HepG2 (cell line): ENCODE measurements around the gene SPHK2. TPM values are rescaled to one million over a fixed set of nuclear protein-coding genes. Genes with fewer than 3 reads are reported as not detected.

ENCODE experiments used
- ATAC-seq: fragments of 200-7000 bp; cut with Tn5 transposase; 3 replicates; pipeline ENCODE4 v1.9.1; 2020; ENCODE audit warnings: mild to moderate bottlenecking, moderate library complexity
- BruUV-seq: library from RNA; stranded (reverse); fragments of 400-500 nt; replicated peaks from 2 replicates; lab custom pipeline; 2021; lab: Mats Ljungman, UMichigan
- CTCF ChIA-PET: fragments of 300-600 bp; formaldehyde crosslinking; extraction: SDS; loops from one replicate; lab custom pipeline; 2021; ENCODE audit warnings: low total read pairs, inconsistent platforms, low intra/inter-chr PET ratio; lab: Yijun Ruan, JAX
- POLR2A ChIA-PET: fragments of 350-600 bp; sonication (Branson Sonifier 250); formaldehyde crosslinking; loops from one replicate; lab custom pipeline; 2020; ENCODE audit warnings: antibody characterized with exemption, inconsistent platforms; lab: Yijun Ruan, JAX
- DNase-seq: peaks from one replicate; pipeline ENCODE4 v3.0.0-alpha.2; 2015; ENCODE audit warnings: low spot score
- FAIRE-seq: peaks from 3 replicates; lab custom pipeline; 2011; peaks lifted over from hg19 to GRCh38; lab: Jason Lieb, UNC
- H2AFZ ChIP-seq: one replicate; pipeline ENCODE4 v1.6.1; 2011; ENCODE audit warnings: low read length, inconsistent platforms
- H3K27ac ChIP-seq: fragments of 300-600 bp; 3 replicates; pipeline ENCODE4 v1.8.0; 2011; ENCODE audit warnings: mixed run types, mild to moderate bottlenecking, mixed read lengths, low read length, inconsistent platforms; ENCODE audit not compliant: insufficient read depth; ENCODE audit errors: extremely low read length
- H3K27me3 ChIP-seq, 2 experiments: fragments of 200-600 bp in 1 of 2; 2 replicates in 1 of 2; 3 replicates in 1 of 2; pipeline versions ENCODE4 v1.6.0 to v1.8.0; 2011; ENCODE audit warnings: low read length in 2 of 2, mild to moderate bottlenecking in 2 of 2, moderate library complexity in 2 of 2, inconsistent platforms in 1 of 2; ENCODE audit not compliant: insufficient read depth in 2 of 2, control insufficient read depth in 1 of 2
- H3K36me3 ChIP-seq, 2 experiments: fragments of 200-600 bp in 1 of 2; replicated peaks in 1 of 2; 2 replicates in 1 of 2; 3 replicates in 1 of 2; pipeline versions ENCODE4 v1.5.1 to v1.8.0; 2011; ENCODE audit warnings: low read length in 2 of 2, inconsistent platforms in 1 of 2; ENCODE audit not compliant: insufficient read depth in 2 of 2, control insufficient read depth in 1 of 2
- H3K4me1 ChIP-seq: 2 replicates; pipeline ENCODE4 v1.5.1; 2012; ENCODE audit warnings: low read length, inconsistent platforms; ENCODE audit not compliant: insufficient read depth
- H3K4me2 ChIP-seq: 2 replicates; pipeline ENCODE4 v1.6.0; 2011; ENCODE audit warnings: low read depth, low read length, inconsistent platforms
- H3K4me3 ChIP-seq, 3 experiments: fragments of 200-600 bp in 1 of 3; sonication (generic), shearing (Covaris generic) in 1 of 3; replicated peaks in 1 of 3; 2 replicates each; pipeline ENCODE4 v1.5.1; 2011 to 2016; ENCODE audit warnings: low read length in 3 of 3, inconsistent platforms in 2 of 3, low read depth in 2 of 3, mild to moderate bottlenecking in 2 of 3, control low read depth in 1 of 3, mixed read lengths in 1 of 3; ENCODE audit not compliant: insufficient read depth in 1 of 3
- H3K79me2 ChIP-seq: one replicate; pipeline ENCODE4 v1.6.1; 2011; ENCODE audit warnings: low read length, inconsistent platforms; ENCODE audit not compliant: insufficient read depth
- H3K9ac ChIP-seq: 2 replicates; pipeline ENCODE4 v1.6.0; 2011; ENCODE audit warnings: mild to moderate bottlenecking, low read depth, low read length, inconsistent platforms; ENCODE audit not compliant: insufficient read depth
- H3K9me3 ChIP-seq: 2 replicates; pipeline ENCODE4 v1.5.1; 2012; ENCODE audit warnings: mild to moderate bottlenecking, low read length
- H4K20me1 ChIP-seq: 2 replicates; pipeline ENCODE4 v1.6.0; 2011; ENCODE audit warnings: inconsistent platforms, mild to moderate bottlenecking, low read length, moderate library complexity; ENCODE audit not compliant: insufficient read depth
- ATAD3A ChIP-seq: sonication (generic); formaldehyde crosslinking; IDR thresholded peaks from 2 replicates; pipeline ENCODE4 v1.4.0; 2020; ENCODE audit warnings: missing genetic modification reagents
- FOXK2 ChIP-seq: fragments of 450-650 bp; IDR thresholded peaks from 2 replicates; pipeline ENCODE4 v1.6.1; 2016
- GLI4 ChIP-seq: sonication (generic); formaldehyde crosslinking; IDR thresholded peaks from 2 replicates; pipeline ENCODE4 v1.5.1; 2020; ENCODE audit warnings: missing genetic modification reagents, mild to moderate bottlenecking, moderate library complexity, borderline replicate concordance
- HNRNPK ChIP-seq: fragments of 200-400 bp; formaldehyde crosslinking; IDR thresholded peaks from 2 replicates; pipeline ENCODE4 v1.6.1; 2018; ENCODE audit warnings: low read length, low read depth, moderate library complexity, mild to moderate bottlenecking; ENCODE audit not compliant: poor library complexity, severe bottlenecking
- HOXA5 ChIP-seq: sonication (generic); formaldehyde crosslinking; IDR thresholded peaks from 2 replicates; pipeline ENCODE4 v1.4.0; 2020; ENCODE audit warnings: missing genetic modification reagents
- HOXA7 ChIP-seq: sonication (generic); formaldehyde crosslinking; IDR thresholded peaks from 2 replicates; pipeline ENCODE4 v1.8.1; 2022; ENCODE audit warnings: mild to moderate bottlenecking, missing genetic modification reagents, moderate library complexity
- KDM1A ChIP-seq: IDR thresholded peaks from 2 replicates; pipeline ENCODE4 v1.6.1; 2016; ENCODE audit warnings: missing compliant biosample characterization
- POLR2G ChIP-seq: fragments of 200-400 bp; formaldehyde crosslinking; IDR thresholded peaks from 2 replicates; pipeline ENCODE4 v1.6.1; 2018; ENCODE audit warnings: mild to moderate bottlenecking, low read depth, low read length, moderate library complexity
- SNAPC2 ChIP-seq: sonication (generic); formaldehyde crosslinking; IDR thresholded peaks from 2 replicates; pipeline ENCODE4 v1.8.1; 2022; ENCODE audit warnings: mild to moderate bottlenecking, missing genetic modification reagents
- TEAD2 ChIP-seq: sonication (generic); formaldehyde crosslinking; IDR thresholded peaks from 2 replicates; pipeline ENCODE4 v1.9.0; 2021; ENCODE audit warnings: missing genetic modification reagents
- ZNF263 ChIP-seq: sonication (generic); formaldehyde crosslinking; IDR thresholded peaks from 2 replicates; pipeline ENCODE4 v1.4.0; 2020; ENCODE audit warnings: missing genetic modification reagents
- ZNF841 ChIP-seq: sonication (generic); formaldehyde crosslinking; IDR thresholded peaks from 2 replicates; pipeline ENCODE4 v1.8.1; 2023; ENCODE audit warnings: missing genetic modification reagents, borderline replicate concordance
- WGBS: methylation state at CpG from one replicate; pipeline ENCODE4 v1.1.6; 2017; ENCODE audit warnings: low lambda C conversion rate; 5-methylcytosine and 5-hydroxymethylcytosine counted together
- in situ Hi-C: cut with HindIII; loops from 2 replicates; pipeline ENCODE4 v1.10.0; 2017; ENCODE audit warnings: low pct_unique_long_range_greater_than_20kb; ENCODE audit not compliant: extremely low pct_ligation_motif_present
- intact Hi-C: fragments of 100-400 bp; cut with micrococcal nuclease; formaldehyde crosslinking; loops from one replicate; pipeline ENCODE4 v1.10.0; 2022; ENCODE audit not compliant: unreplicated experiment
- polyA plus RNA-seq, 8 experiments: library from polyadenylated mRNA; depleted of rRNA in 3 of 8; stranded (reverse) in 7 of 8; unstranded in 1 of 8; fragments of >200 nt; fragmentation: Illumina TruSeq in 4 of 8; extraction: Trizol in 4 of 8; gene quantifications; 2 replicates each; pipeline versions ENCODE4 v1.2.1 to v1.2.3, GENCODE V29; 2011 to 2016; ENCODE audit warnings: low read depth in 4 of 8, missing spikeins in 1 of 8, mixed read lengths in 1 of 8; ENCODE audit not compliant: insufficient read depth in 1 of 8
- total RNA-seq, 5 experiments: library from RNA; depleted of rRNA; stranded (reverse); fragments of >200 nt; fragmentation: Illumina TruSeq; extraction: Trizol; gene quantifications; 2 replicates each; pipeline ENCODE4 v1.2.3, GENCODE V29; 2016; ENCODE audit warnings: low read depth in 1 of 5
- TF ChIP-seq, protein P1 (sequence below): sonication (generic); formaldehyde crosslinking; IDR thresholded peaks from 2 replicates; pipeline ENCODE4 v1.4.0; 2020; ENCODE audit warnings: mild to moderate bottlenecking, missing genetic modification reagents
- TF ChIP-seq, protein P2 (sequence below): sonication (generic); formaldehyde crosslinking; IDR thresholded peaks from 2 replicates; pipeline ENCODE4 v1.4.0; 2020; ENCODE audit warnings: low read depth, mild to moderate bottlenecking, missing genetic modification reagents
- TF ChIP-seq, protein P3 (sequence below): sonication (generic); formaldehyde crosslinking; IDR thresholded peaks from 2 replicates; pipeline ENCODE4 v1.8.0; 2022; ENCODE audit warnings: mild to moderate bottlenecking, missing genetic modification reagents; ENCODE audit not compliant: insufficient replicate concordance

Gene SPHK2
- total and polyA plus RNA-seq, 2 of the 13 experiments (the other 11 are each of a cell fraction or from before 2014, with no cell fraction given), result 2.9 to 14.4 TPM

DNA sequence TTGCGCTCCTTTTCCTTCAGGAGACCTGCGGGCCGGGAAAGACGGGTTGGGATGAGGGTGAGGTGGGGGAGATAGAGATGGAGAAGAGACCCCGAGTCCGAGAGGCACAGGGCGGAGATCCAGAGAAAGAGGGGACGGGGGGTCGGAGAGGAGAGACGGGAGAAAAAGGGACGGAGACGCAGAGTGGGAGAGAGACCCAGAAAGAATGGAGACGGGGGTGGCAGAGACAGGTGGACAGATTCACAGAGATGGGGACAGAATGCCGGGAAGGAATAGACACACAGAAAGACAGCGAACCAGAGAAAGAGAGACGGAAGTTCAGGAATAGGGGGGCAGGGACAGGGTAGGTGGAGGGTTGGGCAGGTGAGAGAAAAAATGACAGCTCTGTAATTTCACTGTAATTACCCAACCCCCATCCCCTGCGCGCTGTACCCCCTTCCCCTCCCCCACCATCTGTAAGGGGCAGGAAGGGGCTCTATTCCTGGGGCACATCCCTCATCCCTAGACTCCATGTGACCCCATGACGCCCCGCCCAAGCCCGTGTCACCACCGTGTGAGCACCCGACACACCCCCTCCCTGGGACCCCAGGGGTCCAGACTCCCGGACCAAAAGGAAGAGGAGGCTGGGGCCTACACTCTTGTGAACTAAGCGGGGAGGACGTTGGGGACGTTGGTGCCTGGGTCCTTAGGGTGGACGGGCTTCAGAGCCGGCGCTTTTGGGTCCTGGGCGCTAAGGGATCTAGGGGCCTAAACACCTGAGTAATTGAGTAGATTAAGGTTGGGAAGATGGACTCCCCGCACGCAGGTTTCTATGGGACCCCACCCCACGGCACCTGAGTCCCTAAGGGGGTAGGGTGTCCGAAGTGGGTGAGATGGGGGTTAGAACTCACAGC lies 16.9 kb downstream of the SPHK2 start (continued):
- peak; percentile 79 for TF ChIP-seq ZNF263 (CRISPR knock-in tag)
- TF ChIP-seq, all 625 proteins: peak for 6

DNA sequence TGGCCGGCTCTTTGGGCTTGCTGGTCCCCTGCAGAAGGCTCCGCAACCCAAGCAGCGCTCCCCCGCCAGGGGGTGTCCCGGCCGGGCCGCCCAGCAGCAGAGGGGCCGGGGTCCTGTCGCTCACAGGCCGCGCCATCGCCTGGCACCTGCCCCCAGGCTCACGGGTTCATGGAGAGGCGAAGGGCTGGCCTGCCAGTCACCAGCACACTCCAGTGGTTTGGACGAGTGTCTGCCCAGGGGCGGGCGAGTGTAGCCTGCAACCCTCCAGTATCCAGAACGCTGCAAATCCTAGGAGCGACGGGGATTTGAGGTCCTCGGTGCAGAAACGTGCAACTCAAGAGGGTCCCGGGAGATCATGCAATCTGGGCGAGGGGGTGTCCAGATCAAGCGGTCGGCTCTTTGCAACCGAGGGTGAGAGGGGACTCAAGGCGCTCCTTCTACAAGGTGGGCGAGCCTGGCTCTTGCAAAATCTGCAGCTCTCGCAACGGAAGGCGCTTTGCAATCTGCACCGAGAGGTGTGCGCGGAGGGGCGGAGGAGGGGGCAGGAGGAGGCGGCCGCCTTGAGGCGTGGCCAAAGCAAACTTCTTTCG lies 17.6 kb downstream of the SPHK2 start, which contains the start of gene DBP:
Gene DBP (minus strand): TSS at position 521 of the 590 bp plus-strand sequence. CDS start 385 bp downstream, at position 136.
- H3K4me2 ChIP-seq, result peak within 1 kb of the TSS; percentile 96
- no peak for FAIRE-seq
- H3K27me3 ChIP-seq, result peaks cover 0 to 8% of the 10 kb centered on the region in 2 experiments; a peak in 3 of 5 replicates
- no peaks in the 10 kb centered on the region for H3K36me3 ChIP-seq
- ATAC-seq, result peak; percentile 50
- no peaks in the 10 kb centered on the region for H4K20me1 ChIP-seq
- DNase-seq, result no peak
- ChIA-PET CTCF (interaction anchor here (0.9 kb wide), 1 partner anchor 10 kb away, joined by 3 read pairs; the partner anchor contains the start of gene CA11), POLR2A (interaction anchor here (1.1 to 2.0 kb wide), 3 partner anchors 9 to 18 kb away, joined by 4 to 12 read pairs (median 4); partner anchors contain the start of genes CA11, RPL18 and SPHK2)
- no peaks in the 10 kb centered on the region for H3K9me3 ChIP-seq
- H2AFZ ChIP-seq, result no peak within 1 kb of the TSS
- no TSS peak for BruUV-seq
- peak within 1 kb of the TSS; percentile 49 for H3K9ac ChIP-seq
- H3K79me2 ChIP-seq, result no peaks in the 10 kb centered on the region
- WGBS, result 0% methylated on average over 8 of the region's 40 CpGs
- in situ Hi-C loops (no loop called here), intact Hi-C loops (no loop called here)
- peak within 1 kb of the TSS; percentile 56 to 76 (median 59) for H3K4me3 ChIP-seq
- peak within 1 kb of the TSS; percentile 70 for H3K27ac ChIP-seq
- peaks cover 76% of the 10 kb centered on the region for H3K4me1 ChIP-seq
- TF ChIP-seq, protein P1, sequence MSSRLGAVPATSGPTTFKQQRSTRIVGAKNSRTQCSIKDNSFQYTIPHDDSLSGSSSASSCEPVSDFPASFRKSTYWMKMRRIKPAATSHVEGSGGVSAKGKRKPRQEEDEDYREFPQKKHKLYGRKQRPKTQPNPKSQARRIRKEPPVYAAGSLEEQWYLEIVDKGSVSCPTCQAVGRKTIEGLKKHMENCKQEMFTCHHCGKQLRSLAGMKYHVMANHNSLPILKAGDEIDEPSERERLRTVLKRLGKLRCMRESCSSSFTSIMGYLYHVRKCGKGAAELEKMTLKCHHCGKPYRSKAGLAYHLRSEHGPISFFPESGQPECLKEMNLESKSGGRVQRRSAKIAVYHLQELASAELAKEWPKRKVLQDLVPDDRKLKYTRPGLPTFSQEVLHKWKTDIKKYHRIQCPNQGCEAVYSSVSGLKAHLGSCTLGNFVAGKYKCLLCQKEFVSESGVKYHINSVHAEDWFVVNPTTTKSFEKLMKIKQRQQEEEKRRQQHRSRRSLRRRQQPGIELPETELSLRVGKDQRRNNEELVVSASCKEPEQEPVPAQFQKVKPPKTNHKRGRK, result no peak
- TF ChIP-seq HOXA5 (CRISPR knock-in tag) (peak; percentile 4; the same call in 1 of the 2 replicates), HNRNPK (no peak), FOXK2 (no peak), GLI4 (CRISPR knock-in tag) (no peak), ZNF841 (no peak), ATAD3A (CRISPR knock-in tag) (no peak), TEAD2 (CRISPR knock-in tag) (no peak), HOXA7 (no peak), POLR2G (no peak), KDM1A (CRISPR knock-in tag) (no peak), SNAPC2 (CRISPR knock-in tag) (no peak)
- TF ChIP-seq, protein P2, sequence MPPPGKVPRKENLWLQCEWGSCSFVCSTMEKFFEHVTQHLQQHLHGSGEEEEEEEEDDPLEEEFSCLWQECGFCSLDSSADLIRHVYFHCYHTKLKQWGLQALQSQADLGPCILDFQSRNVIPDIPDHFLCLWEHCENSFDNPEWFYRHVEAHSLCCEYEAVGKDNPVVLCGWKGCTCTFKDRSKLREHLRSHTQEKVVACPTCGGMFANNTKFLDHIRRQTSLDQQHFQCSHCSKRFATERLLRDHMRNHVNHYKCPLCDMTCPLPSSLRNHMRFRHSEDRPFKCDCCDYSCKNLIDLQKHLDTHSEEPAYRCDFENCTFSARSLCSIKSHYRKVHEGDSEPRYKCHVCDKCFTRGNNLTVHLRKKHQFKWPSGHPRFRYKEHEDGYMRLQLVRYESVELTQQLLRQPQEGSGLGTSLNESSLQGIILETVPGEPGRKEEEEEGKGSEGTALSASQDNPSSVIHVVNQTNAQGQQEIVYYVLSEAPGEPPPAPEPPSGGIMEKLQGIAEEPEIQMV (CRISPR knock-in tag), result no peak
- TF ChIP-seq, protein P3, sequence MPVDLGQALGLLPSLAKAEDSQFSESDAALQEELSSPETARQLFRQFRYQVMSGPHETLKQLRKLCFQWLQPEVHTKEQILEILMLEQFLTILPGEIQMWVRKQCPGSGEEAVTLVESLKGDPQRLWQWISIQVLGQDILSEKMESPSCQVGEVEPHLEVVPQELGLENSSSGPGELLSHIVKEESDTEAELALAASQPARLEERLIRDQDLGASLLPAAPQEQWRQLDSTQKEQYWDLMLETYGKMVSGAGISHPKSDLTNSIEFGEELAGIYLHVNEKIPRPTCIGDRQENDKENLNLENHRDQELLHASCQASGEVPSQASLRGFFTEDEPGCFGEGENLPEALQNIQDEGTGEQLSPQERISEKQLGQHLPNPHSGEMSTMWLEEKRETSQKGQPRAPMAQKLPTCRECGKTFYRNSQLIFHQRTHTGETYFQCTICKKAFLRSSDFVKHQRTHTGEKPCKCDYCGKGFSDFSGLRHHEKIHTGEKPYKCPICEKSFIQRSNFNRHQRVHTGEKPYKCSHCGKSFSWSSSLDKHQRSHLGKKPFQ (CRISPR knock-in tag), result no peak
